ENCODE data around the gene ANXA8L1. TPM values are rescaled to one million over a fixed set of nuclear protein-coding genes. Genes with fewer than 3 reads are reported as not detected.
"Not testable (repeated sequence)": the region's sequence is repeated elsewhere in the genome, so short reads cannot be mapped to it uniquely, and the experiment has no call there.

Gene ANXA8L1
- polyA plus RNA-seq (2012; ENCODE audit: insufficient read length, low read depth): not detected

- not testable (repeated sequence) for TF ChIP-seq TAF1 (IDR thresholded peaks at IDR 0.05; ENCODE audit: borderline replicate concordance, insufficient read depth, low read length); REST (IDR thresholded peaks at IDR 0.05; ENCODE audit: insufficient read depth in 1 of 2, low read depth in 2 of 2, low read length in 2 of 2); FOXP2 (optimal IDR thresholded peaks at IDR 0.05; ENCODE audit: borderline replicate concordance, extremely low read depth, extremely low read length, insufficient read depth)
Measured at GRCh38 chr10:46375406-46375805, at the start of gene ANXA8L1. Gene ANXA8L1 (plus strand): TSS chr10:46375776. CDS start chr10:46375852, 76 bp downstream.

GRCh38 chr10:46326066-46326465, 49.5 kb upstream of the ANXA8L1 start:
- no peak for TF ChIP-seq REST (IDR thresholded peaks at IDR 0.05; ENCODE audit: insufficient read depth in 1 of 2, low read depth in 2 of 2, low read length in 2 of 2)
- TF ChIP-seq FOXP2 (optimal IDR thresholded peaks at IDR 0.05; ENCODE audit: borderline replicate concordance, extremely low read depth, extremely low read length, insufficient read depth): no peak
- TF ChIP-seq POLR2AphosphoS5 (IDR thresholded peaks at IDR 0.05; ENCODE audit: low read depth, low read length): no peak
- TF ChIP-seq SIN3A (IDR thresholded peaks at IDR 0.05; ENCODE audit: borderline replicate concordance, insufficient read depth, low read length): no peak
- no peak for TF ChIP-seq TAF1 (IDR thresholded peaks at IDR 0.05; ENCODE audit: borderline replicate concordance, insufficient read depth, low read length)

GRCh38 chr10:46326971-46327370, 48.6 kb upstream of the ANXA8L1 start:
- TF ChIP-seq POLR2AphosphoS5 (IDR thresholded peaks at IDR 0.05; ENCODE audit: low read depth, low read length) (no peak), REST (IDR thresholded peaks at IDR 0.05; ENCODE audit: insufficient read depth in 1 of 2, low read depth in 2 of 2, low read length in 2 of 2) (no peak), TAF1 (IDR thresholded peaks at IDR 0.05; ENCODE audit: borderline replicate concordance, insufficient read depth, low read length) (no peak), FOXP2 (optimal IDR thresholded peaks at IDR 0.05; ENCODE audit: borderline replicate concordance, extremely low read depth, extremely low read length, insufficient read depth) (no peak), SIN3A (IDR thresholded peaks at IDR 0.05; ENCODE audit: borderline replicate concordance, insufficient read depth, low read length) (no peak)

GRCh38 chr10:46327685-46328084, 47.9 kb upstream of the ANXA8L1 start:
- TF ChIP-seq FOXP2 (optimal IDR thresholded peaks at IDR 0.05; ENCODE audit: borderline replicate concordance, extremely low read depth, extremely low read length, insufficient read depth) (no peak), SIN3A (IDR thresholded peaks at IDR 0.05; ENCODE audit: borderline replicate concordance, insufficient read depth, low read length) (no peak), TAF1 (IDR thresholded peaks at IDR 0.05; ENCODE audit: borderline replicate concordance, insufficient read depth, low read length) (no peak), REST (IDR thresholded peaks at IDR 0.05; ENCODE audit: insufficient read depth in 1 of 2, low read depth in 2 of 2, low read length in 2 of 2) (no peak), POLR2AphosphoS5 (IDR thresholded peaks at IDR 0.05; ENCODE audit: low read depth, low read length) (no peak)
